A549 (cell line): ENCODE measurements around the gene CCL3.

Experiments used
- ELK1 ChIP-seq: fragments of 150-350 bp; IDR thresholded peaks from 2 replicates; pipeline ENCODE4 v1.6.1; 2014; ENCODE audit warnings: low read depth, mild to moderate bottlenecking, low read length
- MAZ ChIP-seq: fragments of 150-350 bp; IDR thresholded peaks from 2 replicates; pipeline ENCODE4 v1.6.1; 2014; ENCODE audit warnings: antibody characterized with exemption, low read depth, low read length, borderline replicate concordance

DNA sequence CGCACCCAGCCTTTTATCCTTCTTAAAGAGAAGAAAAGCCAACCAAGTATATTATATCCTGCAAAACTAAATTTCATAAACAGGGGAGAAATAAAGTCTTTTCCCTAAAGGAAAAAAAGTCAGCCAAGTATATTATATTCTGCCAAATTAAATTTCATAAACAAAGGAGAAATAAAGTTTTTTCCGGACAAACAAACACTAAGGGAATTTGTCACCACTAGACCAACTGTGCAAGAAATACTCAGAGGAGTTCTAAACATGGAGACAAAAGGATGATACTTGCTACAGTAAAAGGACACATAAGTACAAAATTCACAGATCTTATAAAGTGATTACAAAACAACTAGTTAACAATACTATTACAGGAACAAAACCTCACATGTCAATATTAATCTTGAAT lies 40.3 kb downstream of the CCL3 start:
- no peak for TF ChIP-seq ELK1
- no peak for TF ChIP-seq MAZ
